GM18511 (cell line): ENCODE data around the gene DLX4.

ENCODE experiments used
- ATAC-seq: cut with Tn5 transposase; IDR thresholded peaks from one replicate; pipeline ENCODE4 v1.9.1; 2021; ENCODE audit warnings: mild to moderate bottlenecking, moderate library complexity; ENCODE audit not compliant: unreplicated experiment

DLX4 gene

DNA sequence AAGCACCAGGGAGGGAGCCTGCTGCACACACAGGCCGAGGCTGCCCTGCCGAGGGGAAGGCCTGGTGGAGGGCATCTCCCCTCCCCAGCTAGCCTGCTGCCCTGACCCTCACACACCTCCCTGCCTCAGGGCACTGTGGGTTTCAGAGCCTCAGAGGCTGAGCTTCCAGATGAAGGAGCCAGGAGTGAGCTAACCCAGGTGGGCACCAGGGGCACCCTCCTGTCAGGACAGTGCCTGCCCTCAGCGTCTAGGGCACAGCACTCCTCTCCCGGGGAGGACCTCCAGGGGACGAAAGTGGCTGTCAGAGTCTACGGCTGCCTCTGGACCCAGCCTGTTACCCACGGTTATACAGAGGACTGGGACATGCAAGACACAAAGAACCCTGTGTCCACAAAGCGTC lies 22.8 kb upstream of the DLX4 start:
- no peak for ATAC-seq

DNA sequence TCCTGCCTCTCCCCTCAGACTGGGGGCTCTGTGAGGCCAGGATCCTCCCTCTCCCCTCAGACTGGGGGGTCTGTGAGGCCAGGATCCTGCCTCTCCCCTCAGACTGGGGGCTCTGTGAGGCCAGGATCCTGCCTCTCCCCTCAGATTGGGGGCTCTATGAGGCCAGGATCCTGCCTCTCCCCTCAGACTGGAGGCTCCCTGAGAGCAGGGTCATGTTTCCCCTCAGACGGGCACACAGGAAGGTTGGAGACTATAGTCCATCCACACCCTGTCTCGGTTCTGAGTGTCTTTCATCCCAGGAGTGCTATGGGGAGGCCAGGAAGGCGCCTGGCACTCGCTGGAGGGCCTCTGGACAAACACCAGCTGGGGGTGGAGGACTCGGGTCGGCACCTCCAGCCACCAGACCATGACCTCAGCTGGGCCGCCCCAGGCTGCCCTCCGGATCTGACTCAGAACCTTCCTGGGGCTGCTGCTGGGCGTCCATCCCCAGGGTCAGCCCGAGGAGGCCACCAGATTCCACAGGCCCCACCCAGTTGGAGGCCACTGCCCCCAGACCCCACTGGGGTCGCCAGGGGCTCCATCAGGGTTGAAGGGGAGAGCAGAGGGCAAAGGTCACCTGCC lies 21.9 kb upstream of the DLX4 start:
- ATAC-seq: no peak

DNA sequence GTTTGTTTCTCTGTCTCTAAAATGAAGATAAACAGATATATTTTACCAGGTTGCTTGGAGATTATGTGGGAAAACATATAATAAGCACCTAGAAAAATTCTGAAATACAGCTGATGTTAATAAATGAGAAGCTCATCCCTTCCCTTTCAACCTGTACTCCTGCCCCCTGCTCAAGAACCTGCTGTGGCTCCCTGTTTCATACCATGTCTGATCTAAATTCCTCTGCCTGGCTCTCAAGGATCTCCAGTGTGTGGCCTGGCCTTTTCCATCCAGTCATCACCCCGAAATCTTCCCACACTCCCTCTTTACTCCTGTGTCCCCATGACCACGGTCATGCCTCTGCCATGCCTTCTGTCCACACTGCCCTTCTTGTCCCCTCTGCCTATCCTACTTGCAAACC lies 19.4 kb upstream of the DLX4 start:
- no peak for ATAC-seq

DNA sequence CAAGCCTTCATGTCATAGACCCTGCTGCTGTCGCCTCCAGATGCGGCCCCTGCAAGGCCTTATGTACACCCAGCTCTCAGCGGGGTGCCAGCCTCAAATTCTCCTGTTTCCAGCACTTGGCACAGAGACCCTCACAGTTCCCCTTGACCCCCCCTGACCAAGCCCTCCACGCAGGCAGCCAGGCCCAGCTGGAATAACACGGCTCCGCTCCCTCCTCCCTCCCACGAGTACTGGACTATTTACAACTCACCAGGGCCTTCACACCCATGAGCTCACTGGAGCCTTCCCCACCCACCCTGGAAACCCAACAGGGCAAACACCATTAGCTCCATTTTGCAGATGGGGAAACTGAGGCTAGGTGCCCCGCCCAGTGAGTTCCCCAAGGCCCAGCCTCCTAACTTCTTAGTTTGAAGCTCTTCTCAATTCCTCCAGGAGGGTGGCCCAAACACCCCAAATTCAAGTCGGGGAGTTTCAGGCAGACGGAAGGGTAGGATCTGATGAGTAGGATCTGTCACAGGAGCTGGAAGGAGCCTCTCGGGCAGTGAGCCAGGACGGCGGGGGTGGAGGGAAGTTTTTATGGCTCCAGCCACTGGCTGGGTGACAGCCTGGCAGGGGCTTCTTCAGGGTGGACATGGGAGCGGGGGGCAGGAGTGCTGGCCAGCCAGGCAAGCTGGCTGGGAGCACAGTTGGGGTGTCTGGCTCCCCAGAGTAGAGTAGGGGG lies 17.5 kb upstream of the DLX4 start:
- no peak for ATAC-seq

DNA sequence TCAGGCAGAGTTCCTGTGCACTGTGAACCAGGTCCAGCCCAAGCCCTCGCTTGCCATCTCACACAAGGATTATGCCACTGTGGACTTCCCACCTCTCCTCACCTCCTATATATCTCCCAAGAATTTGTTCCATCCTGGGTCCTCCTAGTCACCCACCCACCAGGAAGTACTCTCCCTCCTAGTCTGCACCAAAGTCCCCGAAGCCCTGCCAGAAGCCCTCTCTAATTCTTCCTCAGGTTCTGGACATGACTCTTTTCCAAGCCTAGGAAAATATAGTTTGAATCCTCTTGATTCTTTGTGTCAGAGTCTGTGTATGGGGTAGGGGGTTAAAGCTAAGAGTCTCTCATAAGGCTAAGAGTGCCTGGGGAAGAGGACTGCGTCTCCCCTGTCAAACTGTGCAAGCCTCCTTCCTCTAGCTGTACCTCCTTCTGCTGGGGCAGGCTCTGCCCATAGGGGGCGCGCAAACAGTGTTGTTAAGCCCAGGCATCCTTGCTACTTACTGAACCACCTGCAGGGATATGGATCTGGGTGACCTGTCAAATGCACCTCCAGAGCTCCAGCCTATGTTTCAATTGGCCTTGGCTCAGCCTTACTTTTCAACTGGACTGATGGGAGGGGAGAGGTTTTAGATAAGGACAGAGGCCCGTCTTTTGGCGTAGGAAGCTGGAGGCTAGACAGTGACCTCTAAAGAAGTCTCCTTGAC lies 16.6 kb upstream of the DLX4 start:
- ATAC-seq: no peak

DNA sequence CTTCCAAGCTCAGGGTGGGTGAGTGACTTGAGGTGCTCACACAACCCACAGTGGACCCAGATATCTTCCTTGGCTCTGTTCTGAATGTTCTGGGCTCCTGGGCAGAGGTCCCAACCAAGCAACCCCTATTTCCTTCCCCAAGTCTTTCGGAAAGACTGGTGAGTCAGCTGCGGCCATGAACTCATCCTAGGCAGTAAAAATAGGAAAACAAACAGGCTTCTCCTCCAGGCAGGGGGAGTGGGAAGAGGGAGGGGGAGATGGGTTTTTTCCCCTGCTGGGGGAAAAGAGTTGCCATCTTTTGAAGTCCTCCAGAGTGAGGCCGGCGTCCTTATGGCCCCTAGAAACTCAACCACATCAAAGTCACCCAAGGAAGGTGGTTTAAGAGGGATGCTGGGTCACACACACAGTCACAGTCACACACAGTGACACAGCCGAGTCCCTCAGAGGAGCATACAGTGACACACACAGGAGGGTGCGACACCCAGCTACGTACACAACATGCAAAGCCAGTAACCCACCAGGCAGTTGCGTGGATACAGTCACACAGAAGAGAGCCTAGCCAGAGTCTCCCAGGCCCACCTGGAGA lies 16.0 kb upstream of the DLX4 start:
- ATAC-seq: no peak

- no peak for ATAC-seq
Measured at GRCh38 chr17:49955157-49955556, 13.8 kb upstream of the DLX4 start.

DNA sequence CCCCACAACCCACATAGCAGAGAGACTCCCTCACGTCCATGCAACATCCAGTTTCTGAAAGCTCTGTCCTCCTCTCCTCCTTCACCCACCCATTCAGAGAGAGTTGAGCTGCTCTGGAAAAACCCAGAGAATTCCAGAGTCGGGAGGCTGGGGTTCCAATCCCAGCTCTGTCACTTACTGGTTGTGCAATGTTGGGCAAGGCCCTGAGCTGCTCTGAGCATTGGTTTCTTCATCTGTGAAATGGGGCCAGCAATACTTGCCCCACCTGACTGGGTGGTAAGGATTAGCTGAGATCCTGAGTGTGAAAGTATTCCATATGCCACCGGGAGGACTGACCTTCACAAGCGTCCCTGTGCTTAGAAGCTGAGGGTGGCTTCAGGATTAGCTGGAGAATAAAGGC lies 12.2 kb upstream of the DLX4 start:
- ATAC-seq: no peak

DNA sequence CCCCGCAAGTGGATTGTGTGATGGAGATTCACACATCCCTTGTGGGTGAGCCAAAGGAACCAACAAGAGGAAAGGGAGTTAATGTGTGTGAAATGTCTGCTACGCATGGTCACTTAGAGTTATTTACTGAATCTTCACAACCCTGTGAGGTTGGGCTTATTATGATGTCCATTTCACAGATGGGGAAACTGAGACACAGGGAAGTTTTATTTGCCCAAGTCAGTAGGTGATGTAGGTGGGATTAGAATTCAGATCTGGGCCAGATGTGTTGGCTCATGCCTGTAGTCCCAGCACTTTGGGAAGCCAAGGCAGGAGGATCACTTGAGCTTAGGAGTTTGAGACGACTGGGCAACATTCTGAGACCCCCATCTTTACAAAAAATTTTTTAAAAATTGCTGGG lies 11.6 kb upstream of the DLX4 start:
- ATAC-seq: no peak

- no peak for ATAC-seq
Measured at GRCh38 chr17:49958723-49959122, 10.3 kb upstream of the DLX4 start.

DNA sequence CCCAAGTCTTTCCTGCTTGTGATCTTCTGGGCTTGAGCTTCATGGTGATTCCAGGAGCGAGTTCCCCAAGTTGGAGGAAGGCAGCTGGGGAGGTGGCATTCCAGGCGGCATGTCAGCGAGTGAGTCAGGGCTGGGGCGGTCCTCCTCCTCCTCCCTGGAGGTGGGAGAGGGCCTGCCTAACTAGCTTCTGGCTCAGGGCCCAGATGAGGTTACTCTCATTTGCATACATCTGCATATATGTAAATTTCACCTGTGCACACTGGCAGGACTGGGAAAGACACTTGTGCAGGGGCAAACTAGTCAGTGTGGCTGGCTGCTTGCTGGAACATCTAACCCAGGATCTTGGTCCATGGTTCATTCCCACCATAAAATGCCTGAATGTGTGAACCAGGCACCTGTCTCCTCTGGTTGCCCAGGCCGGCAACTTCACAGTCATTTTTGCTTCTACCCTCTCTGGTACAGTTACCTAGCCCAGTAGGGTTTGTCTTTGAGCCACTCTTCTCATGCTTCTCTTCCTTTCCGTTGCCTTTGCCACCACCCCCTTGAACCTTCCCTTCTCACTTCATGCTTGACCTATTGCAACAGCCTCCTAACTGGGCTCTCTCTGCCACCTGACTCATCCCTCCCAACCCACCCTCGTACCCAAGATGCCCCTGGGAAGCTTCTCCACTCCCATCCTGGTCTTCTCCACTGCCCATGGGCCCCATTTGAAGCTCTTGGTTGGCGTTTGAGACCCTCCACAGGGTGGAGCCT lies 9.6 kb upstream of the DLX4 start:
- no peak for ATAC-seq

GRCh38 chr17:49962599-49963308 lies 6.2 kb upstream of the DLX4 start:
- ATAC-seq: no peak

- ATAC-seq: no peak
Measured at GRCh38 chr17:49963309-49963625, 5.7 kb upstream of the DLX4 start.

DNA sequence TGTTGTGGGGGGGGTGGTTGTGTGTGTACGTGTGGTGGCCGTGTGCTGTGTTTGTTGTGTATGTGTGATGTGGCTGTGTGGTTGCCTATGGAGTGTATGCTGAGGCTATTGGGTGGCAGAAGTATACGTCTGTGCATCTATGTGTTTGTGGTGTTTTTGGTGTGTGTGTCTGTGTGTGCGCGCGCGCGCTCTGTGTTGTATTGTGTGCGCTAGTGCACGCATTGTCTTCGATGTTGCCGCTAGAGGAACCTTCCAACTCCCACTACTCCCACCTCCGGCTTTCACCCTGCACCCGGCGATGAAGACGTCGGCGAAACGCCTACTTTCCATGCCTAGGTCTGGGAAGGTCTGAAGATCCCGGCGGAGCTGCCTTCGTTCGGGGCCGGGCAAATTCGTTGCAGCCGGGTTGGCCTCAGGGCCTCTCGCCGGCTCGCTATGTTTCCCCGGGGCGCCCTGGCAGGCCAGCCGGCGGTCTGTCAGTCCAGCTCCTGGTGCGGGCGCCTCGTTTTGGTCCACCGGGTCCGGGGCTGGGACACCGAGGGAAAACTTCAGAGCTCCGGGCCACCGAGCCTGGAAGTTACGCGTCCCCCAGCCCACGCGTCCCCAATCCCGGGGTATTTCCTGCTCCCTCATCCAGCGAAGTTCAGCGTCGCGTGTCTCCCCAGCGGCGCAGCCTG lies 5.2 kb upstream of the DLX4 start:
- no peak for ATAC-seq

GRCh38 chr17:49964303-49964768 lies 4.7 kb upstream of the DLX4 start:
- ATAC-seq: no peak

GRCh38 chr17:49964769-49965523 lies 4.0 kb upstream of the DLX4 start:
- ATAC-seq: no peak

DNA sequence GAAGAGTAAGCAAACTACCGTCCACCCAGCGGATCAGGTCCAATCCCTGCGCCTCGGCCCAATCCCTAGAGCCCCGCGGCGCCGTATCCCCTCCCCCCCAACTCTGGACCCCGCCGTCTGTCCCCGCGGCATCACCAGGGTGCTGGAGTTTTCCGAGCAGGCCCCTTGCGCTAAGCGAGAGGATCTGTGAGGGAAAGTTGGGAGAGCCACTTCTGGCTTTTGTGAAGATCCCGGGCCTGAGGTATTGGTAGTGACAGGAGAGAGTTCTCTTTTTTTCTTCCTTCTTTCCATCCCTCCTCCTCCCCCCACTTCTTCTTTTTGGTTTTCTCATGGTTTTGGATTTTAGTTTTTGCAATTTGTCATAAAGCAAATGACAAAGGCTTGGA lies 3.5 kb upstream of the DLX4 start:
- ATAC-seq: no peak

- no peak for ATAC-seq
Measured at GRCh38 chr17:49966767-49967166, 2.2 kb upstream of the DLX4 start.

- ATAC-seq: no peak
Measured at GRCh38 chr17:49967205-49967604, 1.8 kb upstream of the DLX4 start.
